Gastroesophageal sphincter (tissue), 3 donors: Measurements from ENCODE around the gene CLIC3.

Source experiments
- POLR2A ChIP-seq, 2 donors: fragments of 450-650 bp; IDR thresholded peaks; one replicate each; pipeline ENCODE4 v1.6.1; 2017; ENCODE audit warnings: antibody characterized with exemption in 2 of 2, mild to moderate bottlenecking in 2 of 2, moderate library complexity in 1 of 2
- TF ChIP-seq, protein P1 (sequence below), 4 experiments: fragments of 200-600 bp in 2 of 4; fragments of 450-650 bp in 2 of 4; sonication (generic) in 1 of 4; IDR thresholded peaks; one replicate each; pipeline ENCODE4 v1.5.1; 2017 to 2019; ENCODE audit warnings: antibody characterized with exemption in 4 of 4, mild to moderate bottlenecking in 2 of 4, moderate library complexity in 2 of 4

DNA sequence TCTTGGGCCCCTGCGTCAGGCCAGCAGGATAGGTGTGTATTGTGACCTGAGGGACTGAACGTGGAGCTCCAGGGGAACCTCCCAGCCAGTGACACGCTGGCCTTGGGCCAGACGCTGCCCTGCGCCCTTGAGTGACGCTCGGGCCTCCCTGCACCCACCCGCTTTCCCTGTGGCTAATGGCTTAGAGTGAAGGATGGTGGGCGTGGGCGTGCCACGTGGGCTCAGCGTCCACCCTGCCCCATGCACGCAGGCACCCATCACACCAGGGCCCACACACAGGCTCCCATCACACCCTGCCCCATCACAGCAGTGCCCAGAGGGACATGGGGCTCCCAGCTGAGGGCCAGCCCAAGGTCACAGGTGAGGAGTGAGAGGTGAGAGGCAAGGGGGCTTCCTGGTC lies 40.7 kb upstream of the CLIC3 start:
- TF ChIP-seq, protein P1, sequence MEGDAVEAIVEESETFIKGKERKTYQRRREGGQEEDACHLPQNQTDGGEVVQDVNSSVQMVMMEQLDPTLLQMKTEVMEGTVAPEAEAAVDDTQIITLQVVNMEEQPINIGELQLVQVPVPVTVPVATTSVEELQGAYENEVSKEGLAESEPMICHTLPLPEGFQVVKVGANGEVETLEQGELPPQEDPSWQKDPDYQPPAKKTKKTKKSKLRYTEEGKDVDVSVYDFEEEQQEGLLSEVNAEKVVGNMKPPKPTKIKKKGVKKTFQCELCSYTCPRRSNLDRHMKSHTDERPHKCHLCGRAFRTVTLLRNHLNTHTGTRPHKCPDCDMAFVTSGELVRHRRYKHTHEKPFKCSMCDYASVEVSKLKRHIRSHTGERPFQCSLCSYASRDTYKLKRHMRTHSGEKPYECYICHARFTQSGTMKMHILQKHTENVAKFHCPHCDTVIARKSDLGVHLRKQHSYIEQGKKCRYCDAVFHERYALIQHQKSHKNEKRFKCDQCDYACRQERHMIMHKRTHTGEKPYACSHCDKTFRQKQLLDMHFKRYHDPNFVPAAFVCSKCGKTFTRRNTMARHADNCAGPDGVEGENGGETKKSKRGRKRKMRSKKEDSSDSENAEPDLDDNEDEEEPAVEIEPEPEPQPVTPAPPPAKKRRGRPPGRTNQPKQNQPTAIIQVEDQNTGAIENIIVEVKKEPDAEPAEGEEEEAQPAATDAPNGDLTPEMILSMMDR (IDR thresholded peaks at IDR 0.05) = no peak
- no peak for TF ChIP-seq POLR2A (IDR thresholded peaks at IDR 0.05)
